K562 (cell line): ENCODE results near the gene FARSA. TPM values are rescaled to one million over a fixed set of nuclear protein-coding genes. Genes with fewer than 3 reads are reported as not detected.

Source experiments
- ATF2 ChIP-seq: sonication (generic); formaldehyde crosslinking; IDR thresholded peaks from 2 replicates; pipeline ENCODE4 v1.8.1; 2022; ENCODE audit warnings: missing genetic modification reagents
- BRCA1 ChIP-seq, 2 experiments: fragments of 450-650 bp in 1 of 2; sonication (generic) in 1 of 2; formaldehyde crosslinking in 1 of 2; IDR thresholded peaks; 2 replicates each; pipeline versions ENCODE4 v1.5.0 to v1.6.1; 2017 to 2020; ENCODE audit warnings: mild to moderate bottlenecking in 1 of 2, missing genetic modification reagents in 1 of 2
- COPS2 ChIP-seq: fragments of 450-650 bp; conservative IDR thresholded peaks from 2 replicates; pipeline ENCODE4 v1.6.1; 2016; ENCODE audit warnings: mild to moderate bottlenecking, moderate library complexity
- FIP1L1 ChIP-seq: fragments of 200-400 bp; formaldehyde crosslinking; IDR thresholded peaks from 2 replicates; pipeline ENCODE4 v1.6.1; 2018; ENCODE audit warnings: mild to moderate bottlenecking, low read depth, low read length; ENCODE audit not compliant: poor library complexity, severe bottlenecking
- FOXJ3 ChIP-seq: sonication (generic); formaldehyde crosslinking; IDR thresholded peaks from 2 replicates; pipeline ENCODE4 v1.4.0; 2020; ENCODE audit warnings: mild to moderate bottlenecking, missing genetic modification reagents
- HDAC6 ChIP-seq: IDR thresholded peaks from 2 replicates; pipeline ENCODE4 v1.6.1; 2012; ENCODE audit warnings: low read depth, mild to moderate bottlenecking, control low read depth, inconsistent platforms, low read length, moderate library complexity
- HDGF ChIP-seq: fragments of 450-650 bp; IDR thresholded peaks from 2 replicates; pipeline ENCODE4 v1.6.1; 2016
- MTA1 ChIP-seq: fragments of 450-650 bp; IDR thresholded peaks from 2 replicates; pipeline ENCODE4 v1.6.1; 2017; ENCODE audit warnings: borderline replicate concordance
- MXD1 ChIP-seq: fragments of 250-450 bp; sonication (Bioruptor Pico); IDR thresholded peaks from 2 replicates; pipeline ENCODE4 v1.8.0; 2021; ENCODE audit warnings: borderline replicate concordance, mild to moderate bottlenecking, moderate library complexity; ENCODE audit not compliant: poor library complexity, severe bottlenecking
- NFRKB ChIP-seq: fragments of 450-650 bp; IDR thresholded peaks from 2 replicates; pipeline ENCODE4 v1.6.1; 2016; ENCODE audit warnings: low read depth
- PHB2 ChIP-seq: fragments of 450-650 bp; IDR thresholded peaks from 2 replicates; pipeline ENCODE4 v1.6.1; 2017; ENCODE audit warnings: low read depth
- RAD21 ChIP-seq, 2 experiments: fragments of 250-450 bp in 1 of 2; fragments of 450-650 bp in 1 of 2; sonication (Bioruptor Pico) in 1 of 2; formaldehyde crosslinking in 1 of 2; IDR thresholded peaks in 1 of 2; conservative IDR thresholded peaks in 1 of 2; 2 replicates each; pipeline versions ENCODE4 v1.4.0 to v1.8.0; 2020 to 2022; ENCODE audit warnings: mild to moderate bottlenecking in 2 of 2, moderate library complexity in 1 of 2
- RBM22 ChIP-seq: fragments of 200-400 bp; formaldehyde crosslinking; IDR thresholded peaks from 2 replicates; pipeline ENCODE4 v1.6.1; 2018; ENCODE audit warnings: low read length, low read depth; ENCODE audit not compliant: poor library complexity, severe bottlenecking
- RBM34 ChIP-seq: fragments of 200-400 bp; formaldehyde crosslinking; IDR thresholded peaks from 2 replicates; pipeline ENCODE4 v1.6.1; 2018; ENCODE audit warnings: low read length, borderline replicate concordance; ENCODE audit not compliant: insufficient read depth
- RNF2 ChIP-seq: sonication (generic); IDR thresholded peaks from 2 replicates; pipeline ENCODE4 v1.6.1; 2016
- SMC3 ChIP-seq: conservative IDR thresholded peaks from 2 replicates; pipeline ENCODE4 v1.6.1; 2011; ENCODE audit warnings: low read depth, low read length, improper control_type of control experiment; ENCODE audit not compliant: insufficient read depth
- TAF9B ChIP-seq: fragments of 450-650 bp; IDR thresholded peaks from 2 replicates; pipeline ENCODE4 v1.6.1; 2018; ENCODE audit warnings: mild to moderate bottlenecking; ENCODE audit not compliant: partially characterized antibody
- ZBTB34 ChIP-seq: fragments of 250-450 bp; sonication (Bioruptor Pico); IDR thresholded peaks from 2 replicates; pipeline ENCODE4 v1.8.0; 2021; ENCODE audit warnings: mild to moderate bottlenecking, moderate library complexity
- ZBTB43 ChIP-seq: sonication (generic); formaldehyde crosslinking; IDR thresholded peaks from 2 replicates; pipeline ENCODE4 v1.8.0; 2023; ENCODE audit warnings: mild to moderate bottlenecking, missing genetic modification reagents
- ZC3H8 ChIP-seq: fragments of 450-650 bp; IDR thresholded peaks from 2 replicates; pipeline ENCODE4 v1.6.1; 2017
- ZKSCAN3 ChIP-seq: fragments of 250-450 bp; sonication (Bioruptor Pico); IDR thresholded peaks from 2 replicates; pipeline ENCODE4 v1.4.0; 2020
- ZNF12 ChIP-seq: sonication (generic); formaldehyde crosslinking; IDR thresholded peaks from 2 replicates; pipeline ENCODE4 v1.4.0; 2020; ENCODE audit warnings: mild to moderate bottlenecking, missing genetic modification reagents
- ZNF584 ChIP-seq: fragments of 200-800 bp; sonication (Bioruptor generic); IDR thresholded peaks from 2 replicates; pipeline ENCODE4 v1.6.1; 2016; ENCODE audit warnings: low read depth, mild to moderate bottlenecking, missing genetic modification characterization, missing compliant biosample characterization
- ZNF586 ChIP-seq: fragments of 450-650 bp; formaldehyde crosslinking; conservative IDR thresholded peaks from 2 replicates; pipeline ENCODE4 v1.4.0; 2020; ENCODE audit warnings: mild to moderate bottlenecking, moderate library complexity
- ZNF717 ChIP-seq: fragments of 250-450 bp; sonication (Bioruptor Pico); IDR thresholded peaks from 2 replicates; pipeline ENCODE4 v1.5.0; 2021
- ZSCAN32 ChIP-seq: fragments of 450-650 bp; formaldehyde crosslinking; IDR thresholded peaks from 2 replicates; pipeline ENCODE4 v1.4.0; 2020; ENCODE audit warnings: mild to moderate bottlenecking, moderate library complexity
- polyA plus RNA-seq, 8 experiments: library from polyadenylated mRNA; depleted of rRNA in 4 of 8; stranded (reverse) in 5 of 8; unstranded in 3 of 8; fragments of >200 nt; fragmentation: Nextera tagmentation in 2 of 8; fragmentation: Illumina TruSeq in 1 of 8; extraction: Ambion mirVana in 2 of 8; extraction: Trizol in 1 of 8; gene quantifications; 2 replicates each; pipeline versions ENCODE4 v1.2.1 to v1.2.3, GENCODE V29; 2011 to 2014; ENCODE audit warnings: inconsistent platforms in 1 of 8, missing spikeins in 1 of 8
- total RNA-seq, 7 experiments: library from RNA; depleted of rRNA in 6 of 7; stranded (reverse); fragments of >200 nt in 6 of 7; fragmentation: Illumina TruSeq in 2 of 7; extraction: Trizol in 2 of 7; gene quantifications; 2 replicates each; pipeline versions ENCODE4 v1.2.1 to v1.2.3, GENCODE V29; 2011 to 2021; ENCODE audit warnings: low replicate concordance in 1 of 7

The FARSA gene
- total and polyA plus RNA-seq, 9 of the 15 experiments (the other 6 are each of a cell fraction or from before 2014, with no cell fraction given): 25.2 to 237 (median 89.6) TPM

- no peak for TF ChIP-seq FOXJ3 (CRISPR knock-in tag)
- TF ChIP-seq NFRKB: no peak; the same call in 1 of the 2 replicates
- peak; percentile 90 for TF ChIP-seq RBM22
- no peak for TF ChIP-seq ZKSCAN3
- TF ChIP-seq ZBTB34: no peak
- peak; percentile 59; the same call in 1 of the 2 replicates for TF ChIP-seq ZBTB43 (CRISPR knock-in tag)
- 0 out of 2 replicates have a peak, but pooled peaks have one; percentile 32 for TF ChIP-seq ZNF584
- TF ChIP-seq MXD1 (CRISPR knock-in tag): peak; percentile 66
- TF ChIP-seq HDGF: no peak
- TF ChIP-seq MTA1: no peak
- TF ChIP-seq FIP1L1: peak; percentile 99
- TF ChIP-seq RAD21 (CRISPR knock-in tag; conservative IDR thresholded peaks at IDR 0.05 in 1 of 2, IDR thresholded peaks at IDR 0.05 in 1 of 2): no peak
- TF ChIP-seq PHB2: no peak
- peak; percentile 78; the same call in 1 of the 2 replicates for TF ChIP-seq HDAC6
- no peak for TF ChIP-seq RBM34
- TF ChIP-seq ZC3H8: no peak
- TF ChIP-seq COPS2: no peak
- no peak for TF ChIP-seq BRCA1 (IDR thresholded peaks at IDR 0.05)
- no peak for TF ChIP-seq BRCA1 (CRISPR knock-in tag; IDR thresholded peaks at IDR 0.05)
- no peak for TF ChIP-seq ZNF717 (CRISPR knock-in tag)
- TF ChIP-seq ZSCAN32 (CRISPR knock-in tag): peak; percentile 33; the same call in 1 of the 2 replicates
- 0 out of 2 replicates have a peak, but pooled peaks have one; percentile 17 for TF ChIP-seq ZNF586
- peak; percentile 79 for TF ChIP-seq TAF9B
- peak; percentile 68; the same call in 1 of the 2 replicates for TF ChIP-seq ATF2 (CRISPR knock-in tag)
- no peak for TF ChIP-seq RNF2
- no peak for TF ChIP-seq SMC3
- TF ChIP-seq ZNF12 (CRISPR knock-in tag): no peak; the same call in 1 of the 2 replicates
These were observed 12.1 kb upstream of the FARSA start, which contains the start of gene RAD23A (continued) for GRCh38 chr19:12945479-12946091.
